AG04450 (cell line): ENCODE data around the gene GET3. TPM values are rescaled to one million over a fixed set of nuclear protein-coding genes. Genes with fewer than 3 reads are reported as not detected.

Experiments used
- CTCF ChIA-PET: fragments of 300-600, 350-600 bp; formaldehyde crosslinking; extraction: SDS; loops from one replicate; lab custom pipeline; 2022; ENCODE audit warnings: antibody characterized with exemption, inconsistent platforms; lab: Charles Lee
- POLR2A ChIA-PET: fragments of 350-600 bp; formaldehyde crosslinking; extraction: SDS; loops from one replicate; lab custom pipeline; 2021; ENCODE audit warnings: antibody characterized with exemption, inconsistent platforms; lab: Yijun Ruan, JAX
- DNase-seq: peaks from one replicate; pipeline ENCODE4 v3.0.0-alpha.2; 2011; ENCODE audit warnings: low read depth, low spot score
- H3K27ac ChIP-seq: one replicate; pipeline ENCODE4 v1.5.1; 2012; ENCODE audit warnings: low read depth, low read length, control low read depth
- H3K27me3 ChIP-seq: one replicate; pipeline ENCODE4 v1.6.0; 2012; ENCODE audit warnings: low read length; ENCODE audit not compliant: control insufficient read depth, insufficient read depth
- H3K4me3 ChIP-seq: 2 replicates; pipeline ENCODE4 v1.5.1; 2011; ENCODE audit warnings: mild to moderate bottlenecking, low read depth, low read length, control low read depth
- H3K9me3 ChIP-seq: 2 replicates; pipeline ENCODE4 v1.5.1; 2012; ENCODE audit warnings: low read length; ENCODE audit not compliant: control insufficient read depth, insufficient read depth
- CTCF ChIP-seq: IDR thresholded peaks from 2 replicates; pipeline ENCODE4 v1.5.1; 2011; ENCODE audit warnings: low read depth, low read length, control low read depth, inconsistent platforms
- polyA plus RNA-seq: library from polyadenylated mRNA; depleted of rRNA; stranded (reverse); fragments of >200 nt; gene quantifications from 2 replicates; pipeline ENCODE4 v1.2.3, GENCODE V29; 2011

Gene GET3
- polyA plus RNA-seq, 1 experiment = 114 TPM

DNA sequence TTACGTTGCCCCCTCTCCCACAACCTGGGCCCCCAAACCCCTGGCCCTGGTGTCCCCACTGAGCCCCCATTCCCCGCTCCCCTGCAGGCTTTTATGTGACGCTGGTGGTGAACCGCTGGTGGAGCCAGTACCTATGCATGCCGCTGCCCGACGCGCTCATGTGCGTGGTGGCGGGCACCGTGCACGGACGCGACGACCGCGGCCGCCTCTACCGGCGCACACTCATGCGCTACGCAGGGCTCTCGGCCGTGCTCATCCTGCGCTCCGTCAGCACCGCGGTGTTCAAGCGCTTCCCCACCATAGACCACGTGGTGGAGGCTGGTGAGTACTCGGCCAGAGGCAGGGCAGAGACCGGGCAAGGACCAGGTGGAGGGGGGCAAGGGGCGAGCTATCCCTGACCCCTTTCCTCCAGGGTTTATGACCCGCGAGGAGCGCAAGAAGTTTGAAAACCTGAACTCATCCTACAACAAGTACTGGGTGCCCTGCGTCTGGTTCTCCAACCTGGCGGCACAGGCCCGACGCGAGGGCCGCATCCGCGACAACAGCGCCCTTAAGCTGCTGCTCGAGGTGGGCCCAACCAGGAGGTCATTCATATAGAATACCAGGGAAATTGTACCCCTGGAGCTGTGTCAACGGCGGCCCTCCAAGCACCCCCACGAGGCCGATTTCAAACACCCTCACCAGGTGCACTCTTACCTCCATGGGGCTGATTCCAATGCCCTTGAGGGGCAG lies 17.3 kb downstream of the GET3 start:
- ChIA-PET POLR2A (no interaction called here), CTCF (interaction anchor here (0.6 to 5.1 kb wide), 5 partner anchors 11 to 92 kb away, joined by 3 to 52 read pairs (median 6); no protein-coding TSS in a partner anchor)
- no peak overlapping the region for H3K4me3 ChIP-seq
- no peak overlapping the region for H3K27ac ChIP-seq
- no peak for TF ChIP-seq CTCF
- no peak for DNase-seq
- H3K27me3 ChIP-seq = peaks cover 12% of the 10 kb centered on the region
- no peaks in the 10 kb centered on the region; the same call in 1 of the 2 replicates for H3K9me3 ChIP-seq

GRCh38 chr19:12756150-12756883 lies 19.0 kb downstream of the GET3 start:
- ChIA-PET POLR2A (interaction anchor here (0.6 to 0.9 kb wide), 2 partner anchors 9 to 16 kb away, joined by 3 read pairs; no protein-coding TSS in a partner anchor), CTCF (interaction anchor here (1.6 to 5.1 kb wide), 4 partner anchors 10 to 41 kb away, joined by 3 to 52 read pairs (median 28); no protein-coding TSS in a partner anchor)
- peaks cover 10% of the 10 kb centered on the region for H3K27me3 ChIP-seq
- no peak overlapping the region for H3K27ac ChIP-seq
- H3K4me3 ChIP-seq = no peak overlapping the region
- TF ChIP-seq CTCF = no peak
- no peak for DNase-seq
- H3K9me3 ChIP-seq = no peaks in the 10 kb centered on the region; the same call in 1 of the 2 replicates

DNA sequence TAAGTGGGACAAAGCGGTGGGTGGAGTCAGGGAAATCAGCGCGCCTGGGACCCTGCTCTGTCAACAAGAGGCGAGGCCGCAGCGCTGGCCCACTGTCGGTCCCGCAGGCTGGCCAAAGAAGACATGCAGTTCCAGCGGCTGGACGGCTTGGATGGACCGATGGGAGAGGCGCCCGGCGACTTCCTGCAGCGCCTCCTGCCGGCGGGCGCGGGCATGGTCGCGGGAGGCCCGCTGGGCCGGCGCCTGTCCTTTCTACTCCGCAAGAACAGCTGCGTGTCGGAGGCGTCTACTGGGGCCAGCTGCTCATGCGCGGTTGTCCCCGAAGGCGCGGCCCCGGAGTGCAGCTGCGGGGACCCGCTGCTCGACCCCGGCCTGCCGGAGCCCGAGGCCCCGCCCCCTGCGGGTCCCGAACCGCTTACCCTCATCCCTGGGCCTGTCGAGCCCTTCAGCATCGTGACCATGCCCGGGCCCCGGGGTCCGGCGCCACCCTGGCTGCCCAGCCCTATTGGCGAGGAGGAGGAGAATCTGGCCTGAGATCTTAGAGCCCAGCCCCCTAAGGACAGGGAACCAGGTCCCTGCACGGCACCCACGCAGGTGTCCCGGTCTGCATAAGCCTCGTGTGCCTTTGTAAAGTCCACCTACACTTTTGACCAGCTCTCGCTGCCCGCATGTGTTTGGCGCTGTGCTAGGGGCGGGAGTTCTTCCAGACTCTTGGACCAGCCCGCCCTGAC lies 20.4 kb downstream of the GET3 start:
- POLR2A ChIA-PET = interaction anchor here (0.6 to 2.4 kb wide), 4 partner anchors 9 to 36 kb away, joined by 3 to 10 read pairs (median 3); partner anchors contain the start of genes JUNB and TRIR
- H3K9me3 ChIP-seq = no peaks in the 10 kb centered on the region; the same call in 1 of the 2 replicates
- peak; percentile 76 for TF ChIP-seq CTCF
- no peak overlapping the region for H3K27ac ChIP-seq
- H3K27me3 ChIP-seq = peaks cover 3% of the 10 kb centered on the region
- H3K4me3 ChIP-seq = peak overlapping the region; percentile 53
- CTCF ChIA-PET = interaction anchor here (0.6 to 11.9 kb wide), 32 partner anchors 8 to 1082 kb away, joined by 3 to 247 read pairs (median 4); partner anchors contain the start of genes GET3 and RNASEH2A
- no peak for DNase-seq

DNA sequence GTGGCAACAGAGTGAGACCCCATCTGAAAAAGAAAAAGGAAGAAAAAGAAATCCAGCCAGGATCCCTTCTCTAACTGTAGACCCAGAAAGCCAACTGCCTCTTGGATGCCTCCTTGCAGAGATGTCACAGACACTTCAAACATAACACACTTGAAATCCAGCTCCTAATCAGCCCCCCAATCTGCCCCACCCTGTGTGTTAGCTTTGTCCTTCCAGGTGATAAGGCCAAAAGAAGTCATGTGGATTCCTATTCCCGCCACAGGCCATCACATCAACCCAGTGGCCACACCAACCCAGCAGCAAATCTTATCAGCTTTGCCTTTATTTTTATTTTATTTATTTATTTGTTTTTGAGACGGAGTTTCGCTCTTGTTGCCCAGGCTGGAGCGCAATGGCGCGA lies 22.4 kb downstream of the GET3 start:
- H3K4me3 ChIP-seq = no peak overlapping the region
- TF ChIP-seq CTCF = no peak
- no peaks in the 10 kb centered on the region for H3K27me3 ChIP-seq
- ChIA-PET CTCF (interaction anchor here (0.8 to 11.9 kb wide), 15 partner anchors 7 to 173 kb away, joined by 3 to 410 read pairs (median 6); partner anchors contain the start of genes GET3, JUNB, PRDX2 and THSD8), POLR2A (no interaction called here)
- peaks cover 6% of the 10 kb centered on the region for H3K9me3 ChIP-seq
- no peak overlapping the region for H3K27ac ChIP-seq
- DNase-seq = no peak
